HG03521 (cell line): Measurements from ENCODE around the gene GRB10.
"Not testable (repeated sequence)": the region's sequence is repeated elsewhere in the genome, so short reads cannot be mapped to it uniquely, and the experiment has no call there.

Source experiments
- ATAC-seq: cut with Tn5 transposase; IDR thresholded peaks from one replicate; pipeline ENCODE4 v1.9.1; 2021; ENCODE audit warnings: mild to moderate bottlenecking, moderate library complexity; ENCODE audit not compliant: unreplicated experiment

GRB10 gene

DNA sequence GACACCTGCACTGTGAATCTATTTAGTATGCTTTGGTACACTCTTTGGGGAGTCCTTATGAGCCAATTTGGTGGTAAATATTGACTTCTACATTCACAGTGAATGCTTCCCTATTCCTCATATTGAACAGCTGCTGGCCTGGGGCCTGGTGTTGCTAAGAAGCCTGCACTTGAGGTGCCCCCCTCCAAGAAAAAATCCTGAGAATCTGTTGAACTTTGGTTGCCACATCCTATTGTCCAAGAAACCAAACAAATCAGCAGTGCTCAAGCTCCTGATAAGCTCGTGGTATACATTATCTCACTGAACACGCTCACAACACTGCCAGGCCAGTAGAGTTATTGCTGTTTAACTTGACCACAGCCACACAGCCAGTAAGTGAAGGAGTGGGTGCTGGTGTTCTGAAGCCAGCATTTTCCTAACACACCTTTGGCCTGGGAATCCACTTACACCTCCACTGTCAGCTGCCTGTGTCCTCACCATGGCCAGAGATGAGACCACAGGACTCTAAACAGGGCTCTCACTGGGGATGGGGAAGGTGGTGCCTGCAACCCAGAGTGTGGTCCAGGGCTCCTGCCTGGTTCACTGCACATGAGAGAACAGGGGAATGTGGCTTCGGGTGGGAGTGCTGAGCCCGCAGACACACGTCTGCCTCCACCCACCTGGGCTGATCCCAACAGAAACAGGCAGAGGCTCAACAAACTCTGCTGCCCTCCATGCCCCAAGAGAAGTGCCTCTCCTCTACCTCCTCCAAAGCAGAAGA is 224.2 kb downstream of the GRB10 start:
- ATAC-seq = no peak

DNA sequence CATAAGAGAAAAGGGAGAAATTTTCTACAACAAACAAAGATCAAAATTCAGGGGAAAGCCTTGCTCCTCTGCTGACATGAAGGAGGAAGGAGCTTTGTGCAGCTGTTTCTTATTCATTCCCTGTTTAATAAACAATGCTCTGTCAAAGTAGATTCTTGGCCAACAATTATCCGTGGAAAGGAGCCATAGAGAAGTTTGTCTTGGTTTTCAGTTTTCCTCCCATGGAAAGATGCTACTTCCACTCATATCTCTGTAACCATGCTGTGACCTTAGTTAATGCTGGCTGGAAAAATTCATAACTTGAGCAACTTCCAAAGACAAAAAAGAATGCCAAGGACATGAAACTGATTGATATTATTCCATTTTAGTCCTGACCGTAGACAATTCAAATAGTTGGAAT is 225.6 kb downstream of the GRB10 start:
- ATAC-seq = no peak

DNA sequence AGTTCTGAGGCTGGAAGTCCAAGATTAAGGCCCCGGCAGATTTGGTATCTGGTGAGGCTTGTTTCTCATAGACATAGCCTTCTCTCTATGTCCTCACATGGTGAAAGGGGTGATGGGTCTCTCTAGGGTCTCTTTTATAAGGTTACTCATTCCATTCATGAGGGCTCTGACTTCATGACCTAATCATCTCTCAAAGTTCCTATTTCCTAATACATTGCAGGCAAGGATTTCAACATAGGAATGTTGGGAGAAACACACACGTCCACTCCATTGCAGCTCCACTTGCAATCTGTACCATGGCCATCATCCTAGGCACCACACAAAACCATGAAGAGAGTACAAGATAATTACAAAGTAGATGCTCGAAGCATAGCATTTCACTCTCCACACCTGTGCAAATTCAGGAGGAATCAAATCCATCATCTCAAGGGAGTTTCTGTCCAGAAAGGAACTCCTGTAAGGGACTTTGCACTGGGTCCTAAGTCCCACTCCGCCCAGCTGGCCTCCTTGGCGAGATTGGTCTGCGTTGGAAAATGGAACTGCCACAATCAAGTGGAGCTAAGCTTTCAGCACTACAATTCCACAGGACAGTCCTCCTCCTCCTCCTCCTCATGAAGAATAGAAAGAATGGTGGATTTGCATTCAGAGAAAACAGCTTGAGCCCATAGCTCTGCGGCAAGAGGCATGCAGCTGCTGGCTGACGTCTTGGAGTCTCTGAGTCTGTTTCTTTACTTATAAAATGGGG is 226.3 kb downstream of the GRB10 start:
- no peak for ATAC-seq

DNA sequence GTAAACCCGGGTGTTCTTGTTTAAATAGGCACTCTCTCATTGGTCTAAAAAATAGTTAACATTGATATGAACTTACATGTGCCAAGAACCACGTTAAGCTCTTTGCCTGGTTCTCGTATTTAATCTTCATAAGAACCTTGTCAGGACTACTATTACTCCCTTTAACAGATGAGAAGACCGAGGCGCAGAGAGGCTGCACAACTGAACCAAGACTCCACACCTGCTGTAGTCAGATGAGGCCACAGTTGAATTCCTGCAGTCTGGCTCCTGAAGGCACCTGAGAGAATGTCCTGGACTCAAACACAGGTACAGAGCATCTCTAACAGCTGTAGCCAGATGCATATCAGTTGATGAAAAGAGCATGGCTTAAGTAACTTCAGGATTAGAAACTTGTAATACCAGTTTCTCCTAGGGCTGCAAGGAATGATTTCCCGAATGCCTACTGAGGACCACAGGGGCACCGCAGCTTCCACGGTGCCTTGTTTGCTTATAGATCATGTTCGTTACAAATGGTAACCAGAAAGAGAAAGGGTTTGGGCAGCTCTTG is 227.0 kb downstream of the GRB10 start:
- ATAC-seq = no peak

DNA sequence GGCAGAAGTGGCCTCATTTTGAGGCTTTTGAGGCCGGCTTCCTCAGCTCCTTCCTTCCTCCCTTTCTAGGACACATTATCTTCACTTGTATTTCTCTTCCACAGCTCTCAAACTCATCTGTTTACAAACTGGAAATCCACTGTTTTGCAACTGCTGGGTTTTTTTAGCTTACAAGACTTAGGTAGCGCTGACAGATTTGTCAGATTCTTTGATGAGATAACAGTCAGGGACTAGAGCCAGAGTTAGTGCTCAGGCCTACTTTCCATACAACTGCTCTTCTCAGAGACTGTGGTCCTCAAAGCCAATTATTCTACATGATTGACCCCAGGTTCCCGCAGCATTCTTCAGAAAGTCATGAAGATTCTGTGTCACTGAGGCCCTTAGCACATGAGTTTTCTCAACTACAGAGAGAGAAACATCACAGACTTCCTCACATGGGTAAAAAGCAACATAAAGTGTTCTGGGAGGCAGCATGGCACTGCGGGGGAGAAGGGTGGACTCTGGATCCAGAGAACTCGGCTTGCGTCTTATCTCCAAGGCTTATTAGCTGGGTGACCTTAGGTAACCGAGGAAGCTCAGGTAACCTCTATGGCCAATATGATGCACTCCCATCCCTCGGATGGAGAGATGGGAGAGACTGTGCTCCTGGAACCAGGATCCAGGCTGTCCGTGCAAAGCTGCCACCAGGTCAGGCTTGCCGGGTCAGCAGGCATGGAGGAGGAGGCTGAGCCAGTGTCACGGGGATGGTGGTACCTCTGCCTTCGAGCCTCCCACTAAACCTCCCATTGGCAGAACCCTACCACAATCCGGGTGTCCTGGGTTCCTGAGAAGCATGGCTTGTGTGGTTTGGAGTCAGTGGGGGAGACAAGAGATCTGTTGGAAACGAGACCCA is 228.0 kb downstream of the GRB10 start:
- ATAC-seq = no peak

DNA sequence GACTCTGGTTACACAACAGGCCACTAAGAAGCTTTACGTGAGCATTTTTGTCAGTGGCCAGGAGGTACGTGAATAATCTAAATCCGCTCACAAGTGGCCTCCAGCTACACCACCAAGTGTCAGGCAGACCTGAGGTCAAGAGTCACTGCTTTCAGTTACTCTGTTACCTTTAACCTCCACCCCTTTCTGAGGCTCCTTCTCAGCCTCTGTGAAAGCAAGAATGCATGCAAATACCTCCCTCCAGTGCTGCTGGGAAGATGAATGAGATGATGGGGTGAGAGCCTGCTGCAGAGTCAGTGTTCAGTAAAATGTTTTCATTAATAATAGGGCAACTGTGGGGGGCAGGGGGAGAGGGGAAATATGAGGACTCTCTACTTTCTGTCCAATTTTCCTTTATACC is 228.7 kb downstream of the GRB10 start:
- no peak for ATAC-seq

DNA sequence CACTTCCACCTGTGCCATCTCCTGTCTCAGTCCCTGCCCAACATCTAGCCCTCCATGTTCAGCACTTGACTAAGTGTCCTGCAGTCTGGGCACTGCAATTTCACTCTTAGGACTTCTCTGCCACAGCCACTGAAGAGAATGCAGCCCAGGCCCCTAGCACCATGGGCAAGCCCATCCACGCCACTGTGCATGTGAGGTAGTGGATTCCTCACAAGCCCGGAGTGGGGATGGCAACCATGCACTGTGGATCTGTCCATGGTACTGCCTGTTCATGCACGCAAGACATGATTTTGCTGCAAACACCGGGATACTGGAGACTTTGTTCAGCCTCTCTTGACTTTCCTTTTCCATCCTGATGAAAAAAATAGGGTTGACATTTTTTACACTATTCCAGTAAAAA is 229.8 kb downstream of the GRB10 start:
- no peak for ATAC-seq

DNA sequence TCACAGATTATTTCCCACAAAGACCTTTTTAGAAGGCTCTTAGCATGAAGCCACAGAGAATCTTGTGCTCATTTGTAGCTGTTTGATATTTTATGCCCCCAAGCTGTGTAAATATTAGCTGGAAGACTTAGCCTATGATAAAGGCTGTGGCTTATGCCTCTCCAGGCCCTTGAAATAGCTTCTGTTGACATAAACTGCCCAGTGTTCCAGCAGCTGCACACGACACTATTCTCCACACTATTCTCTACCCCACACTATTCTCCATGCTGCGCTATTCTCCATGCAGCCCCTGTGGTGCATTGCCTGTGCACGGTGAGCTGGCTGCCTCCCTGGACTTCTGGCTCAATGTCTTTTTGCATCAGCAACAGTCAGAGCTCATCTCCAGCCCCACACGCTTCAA is 230.6 kb downstream of the GRB10 start:
- no peak for ATAC-seq

DNA sequence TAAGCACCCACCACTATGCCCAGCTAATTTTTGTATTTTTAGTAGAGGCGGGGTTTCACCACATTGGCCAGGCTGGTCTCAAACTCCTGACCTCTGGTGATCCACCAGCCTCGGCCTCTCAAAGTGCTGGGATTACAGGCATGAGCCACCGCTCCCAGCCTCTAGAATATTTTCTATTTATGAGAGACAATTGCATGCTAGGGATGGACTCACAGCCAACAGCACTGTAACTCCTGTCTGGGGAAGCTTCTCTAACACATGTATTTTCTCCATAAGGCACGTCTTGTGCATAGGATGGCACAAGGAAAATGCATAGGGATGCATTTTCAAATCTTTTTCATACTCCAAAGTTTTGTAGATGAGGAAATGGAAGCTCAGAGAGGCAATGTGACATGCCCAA is 237.1 kb downstream of the GRB10 start:
- ATAC-seq = not testable (repeated sequence)

DNA sequence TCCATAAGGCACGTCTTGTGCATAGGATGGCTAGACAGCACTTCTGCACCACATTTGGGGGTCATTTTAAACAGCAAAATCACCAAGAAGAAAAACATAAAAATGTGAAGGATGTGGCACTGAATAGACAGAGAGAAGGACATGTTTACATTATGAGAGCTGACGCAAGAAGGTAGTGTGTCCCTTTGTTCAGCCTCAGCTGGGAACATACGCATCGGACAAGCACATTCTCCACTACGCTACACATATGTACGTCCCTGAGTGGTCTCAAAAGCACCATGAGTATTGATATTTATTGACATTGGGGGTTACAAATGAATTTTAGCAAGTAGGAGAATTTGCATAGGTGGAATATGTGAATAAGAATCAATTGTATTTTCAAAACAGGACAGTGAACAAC is 237.7 kb downstream of the GRB10 start:
- no peak for ATAC-seq

DNA sequence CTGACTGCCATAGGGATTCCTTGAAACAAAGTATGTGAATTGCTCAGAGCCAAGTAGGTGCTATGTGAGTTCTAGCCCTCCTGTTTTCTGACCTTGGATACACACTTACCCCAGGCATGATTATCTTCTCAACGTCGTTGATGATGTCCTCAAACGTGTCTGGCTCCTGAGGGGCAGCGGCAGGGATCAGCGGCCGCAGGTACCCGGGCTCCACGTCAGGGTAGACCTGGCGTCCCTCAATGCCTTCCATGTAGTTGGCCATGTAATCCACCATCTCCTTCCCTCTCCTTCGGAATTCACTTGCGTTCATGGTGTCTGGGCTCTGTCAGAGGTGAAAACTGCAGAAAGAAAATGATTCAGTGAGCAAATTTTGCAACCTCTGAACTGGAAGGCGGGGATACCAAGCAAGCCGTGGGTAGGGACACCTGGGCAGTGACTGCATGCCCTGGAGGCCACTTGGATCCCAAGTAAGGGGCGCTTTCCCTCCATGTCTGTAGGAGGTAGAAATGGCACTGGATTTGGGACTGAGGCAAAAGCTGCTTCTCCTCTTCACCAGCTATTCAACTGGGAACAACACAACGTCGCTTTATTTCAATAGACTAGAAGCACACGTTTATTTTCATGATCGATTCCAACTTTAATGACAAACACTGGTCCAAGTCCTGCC is 238.8 kb downstream of the GRB10 start:
- no peak for ATAC-seq

DNA sequence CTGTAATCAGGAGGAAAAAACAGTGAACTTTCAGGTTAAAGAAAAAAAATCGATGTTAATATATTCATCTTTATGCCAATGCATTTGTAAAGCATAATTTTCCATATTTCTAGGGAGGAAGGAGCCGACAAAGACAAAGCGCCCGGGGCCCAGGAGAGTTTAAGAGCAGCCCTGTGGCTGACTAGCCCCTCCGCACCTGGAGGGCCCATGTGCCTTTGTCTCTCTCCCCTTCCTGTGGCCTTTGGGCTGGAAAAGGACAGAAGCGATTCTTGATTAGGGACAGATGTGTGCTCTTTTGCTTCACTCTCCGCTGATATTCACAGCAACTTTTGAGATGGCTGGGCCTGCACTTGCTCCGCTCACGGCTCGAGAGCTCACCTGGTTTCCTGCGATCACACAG is 240.6 kb downstream of the GRB10 start:
- ATAC-seq = no peak

DNA sequence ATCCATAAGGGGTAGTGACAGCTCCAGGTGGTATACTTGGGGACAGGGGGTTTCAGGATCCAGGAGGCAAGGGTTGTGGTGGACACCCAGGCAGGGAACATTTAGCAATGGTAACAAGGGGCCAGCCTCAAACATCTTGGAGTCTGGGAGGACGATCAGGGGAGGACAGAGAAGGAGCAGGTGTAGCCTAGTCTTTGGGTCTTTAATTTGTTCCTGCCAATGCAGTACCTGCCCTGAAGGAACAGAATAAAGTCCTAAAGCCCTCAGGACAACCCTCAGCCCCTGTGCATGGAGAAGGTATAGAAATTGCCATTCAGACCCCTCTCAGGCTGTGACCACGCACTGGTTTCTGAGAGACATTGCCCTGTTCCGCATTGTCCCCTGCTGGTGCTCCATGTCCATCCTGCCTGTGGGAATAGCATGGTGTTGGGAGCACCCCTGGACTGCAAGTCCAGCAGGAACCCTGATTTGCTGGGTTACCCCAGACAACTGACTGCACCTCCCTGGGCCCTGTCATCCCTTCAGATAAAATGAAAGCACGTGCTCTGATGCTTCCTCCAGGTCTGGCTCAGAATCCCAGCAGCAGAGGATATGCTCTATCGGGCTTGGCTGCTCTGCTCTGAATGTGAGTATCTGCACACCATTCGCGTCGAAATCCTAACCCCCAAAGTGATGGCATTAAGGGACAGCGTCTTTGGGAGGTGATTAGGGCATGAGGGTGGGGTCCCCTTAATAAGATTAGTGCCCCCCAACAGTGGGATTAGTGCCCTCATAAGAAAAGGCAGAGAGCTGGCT is 241.7 kb downstream of the GRB10 start:
- ATAC-seq = no peak
